Heart left ventricle (tissue), 16 donors: Measurements from ENCODE around the gene CHRNG. TPM values are rescaled to one million over a fixed set of nuclear protein-coding genes. Genes with fewer than 3 reads are reported as not detected.
A peak's percentile ranks its signal among the peaks of the same experiment; 100 is the strongest.

Experiments used
- ATAC-seq, 4 donors: fragments of 200-7000 bp; cut with Tn5 transposase; one replicate each; pipeline ENCODE4 v1.9.1; 2020 to 2022; ENCODE audit warnings: moderate library complexity in 4 of 4, mild to moderate bottlenecking in 3 of 4, moderate number of reproducible peaks in 1 of 4
- DNase-seq, 5 donors: peaks; one replicate each; pipeline ENCODE4 v3.0.0-alpha.2; 2020
- H3K27ac ChIP-seq, 12 donors: fragments of 200-600 bp; sonication (generic) in 4 of 12; one replicate each; pipeline versions ENCODE4 v1.5.0 to v1.8.0; 2016 to 2022; ENCODE audit warnings: mild to moderate bottlenecking in 2 of 12
- H3K27me3 ChIP-seq, 9 donors: fragments of 200-600 bp; sonication (generic) in 2 of 9; one replicate each; pipeline versions ENCODE4 v1.5.1 to v1.8.0; 2016 to 2022; ENCODE audit warnings: mild to moderate bottlenecking in 3 of 9
- H3K36me3 ChIP-seq, 9 donors: fragments of 200-600 bp; sonication (generic) in 2 of 9; one replicate each; pipeline versions ENCODE4 v1.5.0 to v1.8.0; 2018 to 2022; ENCODE audit warnings: mild to moderate bottlenecking in 2 of 9
- H3K4me1 ChIP-seq, 12 donors: fragments of 200-600 bp; sonication (generic) in 4 of 12; one replicate each; pipeline versions ENCODE4 v1.5.0 to v1.8.0; 2016 to 2022; ENCODE audit warnings: mild to moderate bottlenecking in 3 of 12
- H3K4me3 ChIP-seq, 12 donors: fragments of 200-600 bp; sonication (generic) in 4 of 12; one replicate each; pipeline versions ENCODE4 v1.5.0 to v1.8.0; 2017 to 2022; ENCODE audit warnings: mild to moderate bottlenecking in 9 of 12, moderate library complexity in 4 of 12
- H3K9me3 ChIP-seq, 12 donors: fragments of 200-600 bp; sonication (generic) in 4 of 12; one replicate each; pipeline versions ENCODE4 v1.5.0 to v1.8.0; 2016 to 2022; ENCODE audit warnings: mild to moderate bottlenecking in 1 of 12
- POLR2A ChIP-seq, 2 donors: fragments of 450-650 bp; IDR thresholded peaks; one replicate each; pipeline ENCODE4 v1.6.1; 2017; ENCODE audit warnings: antibody characterized with exemption in 2 of 2, mild to moderate bottlenecking in 2 of 2, moderate library complexity in 2 of 2
- WGBS, 4 donors: extraction: QIAGEN DNeasy Blood & Tissue Kit in 2 of 4; methylation state at CpG; one replicate each; pipeline versions ENCODE4 v1.1.5 to v1.1.7; 2013 to 2018; 5-methylcytosine and 5-hydroxymethylcytosine counted together
- intact Hi-C, 10 donors: fragments of 100-400 bp; cut with DNase I; formaldehyde crosslinking; loops; one replicate each; pipeline versions ENCODE4 v1.11.1 to v1.14.2; 2022
- polyA plus RNA-seq, 2 donors: library from polyadenylated mRNA; stranded (reverse); fragments of 200-250 nt; gene quantifications; one replicate each; pipeline ENCODE4 v1.2.3, GENCODE V29; 2013
- total RNA-seq, 9 donors: library from RNA; depleted of rRNA in 2 of 9; stranded (reverse); fragments of >200 nt in 2 of 9; fragmentation: NEBNext Ultra II Directional in 3 of 9; extraction: Animal tissue kit (Norgen Biotek cat#: 25700) in 3 of 9; gene quantifications; one replicate each; pipeline versions ENCODE4 v1.1.0 to v1.2.4, GENCODE V29; 2016 to 2023
- TF ChIP-seq, protein P1 (sequence below), 12 donors: fragments of 200-600 bp; sonication (generic) in 4 of 12; IDR thresholded peaks; one replicate each; pipeline versions ENCODE4 v1.5.0 to v1.8.0; 2018 to 2022; ENCODE audit warnings: antibody characterized with exemption in 12 of 12, mild to moderate bottlenecking in 5 of 12
- donor health status: ischemic (EF 13 %, LVEDD 7.1; RV severe dilation, severe dysfunction).
- donor health status: healthy with polysubstance abuse.
- donor health status: DM: no; HTN: yes; CAD: no.
- donor health status: DM: no; HTN: no; CAD: no.
- donor health status: ischemic (EF 25% LVEDD 6.9; RV normal size, moderate dysfunction).
- donor health status: ischemic (EF 25% LVEDD 5.7; RV mildly dilated, moderate dysfunction).
- donor health status: healthy.
- donor health status: DM: yes; HTN: yes; CAD: no.
- donor health status: ischemic (EF 35%, LVEDD 5.7; RV mildly dilated, moderate dysfunction).
- donor health status: nonischemic (EF 11% LVEDD 7.7; RV severe dilation, severe dysfunction).
- donor health status: DM: yes; HTN: yes; CAD: no.
- donor health status: PGD.
- donor health status: ischemic (EF 29% LVEDD 5.4; RV normal size, mild dysfunction).
- donor health status: nonischemic (EF 23%, LVEDD 6.1; RV moderate dilation, normal function).

CHRNG gene
- total and polyA plus RNA-seq, 11 donors, result not detected

GRCh38 chr2:232508251-232508650 is 31.2 kb upstream of the CHRNG start:
- no peaks in the 10 kb centered on the region for H3K36me3 ChIP-seq
- no peaks in the 10 kb centered on the region for H3K9me3 ChIP-seq
- H3K27me3 ChIP-seq, result peaks cover 0 to 28% (median 4%) of the 10 kb centered on the region in 9 donors
- intact Hi-C loops, result no loop called here
- ATAC-seq (no peak), DNase-seq (no peak)
- no peak overlapping the region for H3K4me3 ChIP-seq
- no peak for TF ChIP-seq POLR2A (IDR thresholded peaks at IDR 0.05)
- TF ChIP-seq, protein P1, sequence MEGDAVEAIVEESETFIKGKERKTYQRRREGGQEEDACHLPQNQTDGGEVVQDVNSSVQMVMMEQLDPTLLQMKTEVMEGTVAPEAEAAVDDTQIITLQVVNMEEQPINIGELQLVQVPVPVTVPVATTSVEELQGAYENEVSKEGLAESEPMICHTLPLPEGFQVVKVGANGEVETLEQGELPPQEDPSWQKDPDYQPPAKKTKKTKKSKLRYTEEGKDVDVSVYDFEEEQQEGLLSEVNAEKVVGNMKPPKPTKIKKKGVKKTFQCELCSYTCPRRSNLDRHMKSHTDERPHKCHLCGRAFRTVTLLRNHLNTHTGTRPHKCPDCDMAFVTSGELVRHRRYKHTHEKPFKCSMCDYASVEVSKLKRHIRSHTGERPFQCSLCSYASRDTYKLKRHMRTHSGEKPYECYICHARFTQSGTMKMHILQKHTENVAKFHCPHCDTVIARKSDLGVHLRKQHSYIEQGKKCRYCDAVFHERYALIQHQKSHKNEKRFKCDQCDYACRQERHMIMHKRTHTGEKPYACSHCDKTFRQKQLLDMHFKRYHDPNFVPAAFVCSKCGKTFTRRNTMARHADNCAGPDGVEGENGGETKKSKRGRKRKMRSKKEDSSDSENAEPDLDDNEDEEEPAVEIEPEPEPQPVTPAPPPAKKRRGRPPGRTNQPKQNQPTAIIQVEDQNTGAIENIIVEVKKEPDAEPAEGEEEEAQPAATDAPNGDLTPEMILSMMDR (IDR thresholded peaks at IDR 0.05), result no peak
- WGBS, 4 donors, result 74 to 83% (median 80%) methylated on average over 6 to 7 of the region's 7 CpGs
- peaks cover 0 to 9% (median 5%) of the 10 kb centered on the region in 12 donors for H3K4me1 ChIP-seq
- no peak overlapping the region for H3K27ac ChIP-seq

DNA sequence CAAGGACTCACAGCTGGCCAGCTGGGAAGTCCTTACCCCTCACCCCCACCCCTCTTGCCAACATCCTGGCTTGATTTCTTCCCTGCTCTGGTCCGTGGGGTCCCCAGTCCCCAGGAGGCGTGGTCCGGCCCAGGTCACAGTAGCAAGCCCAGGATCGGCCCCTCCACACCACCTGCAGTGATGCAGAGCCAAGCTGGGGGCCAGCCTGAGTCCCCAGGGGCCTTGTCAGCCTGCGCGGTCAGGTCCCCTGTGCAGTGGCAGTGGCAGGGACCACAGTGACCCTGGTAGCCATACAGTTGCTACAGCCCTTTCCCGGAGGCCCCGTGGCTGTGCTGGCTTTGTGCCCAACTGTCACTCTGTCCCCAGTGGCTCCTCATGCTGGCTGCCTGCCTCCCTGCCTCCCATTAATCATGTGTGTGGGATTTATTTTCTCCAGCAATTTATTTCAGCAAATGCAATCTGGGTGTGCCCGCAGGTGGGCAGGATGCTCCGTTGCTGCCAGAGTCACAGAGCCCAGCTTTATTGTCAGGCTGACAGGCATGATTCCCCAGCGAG is 28.1 kb upstream of the CHRNG start:
- ATAC-seq (peak in 3 of 4 donors; percentile 56 to 72 (median 62)), DNase-seq (peak in 3 of 5 donors; percentile 26 to 66 (median 60))
- H3K27ac ChIP-seq, result no peak overlapping the region
- peaks cover 0 to 15% (median 0%) of the 10 kb centered on the region in 9 donors for H3K27me3 ChIP-seq
- TF ChIP-seq POLR2A (IDR thresholded peaks at IDR 0.05), result no peak
- TF ChIP-seq, protein P1 (IDR thresholded peaks at IDR 0.05), result no peak
- no peaks in the 10 kb centered on the region for H3K36me3 ChIP-seq
- peaks cover 0 to 3% (median 0%) of the 10 kb centered on the region in 12 donors for H3K4me1 ChIP-seq
- H3K4me3 ChIP-seq, result no peak overlapping the region
- no peaks in the 10 kb centered on the region for H3K9me3 ChIP-seq
- intact Hi-C loops, result no loop called here
- WGBS, 4 donors, result 42 to 58% (median 57%) methylated on average over 10 to 11 of the region's 11 CpGs

GRCh38 chr2:232512602-232513001 is 26.9 kb upstream of the CHRNG start:
- 83 to 90% (median 86%) methylated on average over 9 to 10 of the region's 10 CpGs for WGBS, 4 donors
- H3K4me3 ChIP-seq, result no peak overlapping the region
- H3K9me3 ChIP-seq, result no peaks in the 10 kb centered on the region
- no peak for ATAC-seq
- peaks cover 0 to 15% (median 0%) of the 10 kb centered on the region in 9 donors for H3K27me3 ChIP-seq
- TF ChIP-seq, protein P1 (IDR thresholded peaks at IDR 0.05), result no peak
- TF ChIP-seq POLR2A (IDR thresholded peaks at IDR 0.05), result no peak
- peaks cover 0 to 3% (median 0%) of the 10 kb centered on the region in 12 donors for H3K4me1 ChIP-seq
- intact Hi-C loops, result no loop called here
- no peak overlapping the region for H3K27ac ChIP-seq
- no peak for DNase-seq
- no peaks in the 10 kb centered on the region for H3K36me3 ChIP-seq

GRCh38 chr2:232513353-232513752 is 26.1 kb upstream of the CHRNG start:
- intact Hi-C loops, result no loop called here
- Histone ChIP-seq H3K9me3 (no peaks in the 10 kb centered on the region), H3K27ac (no peak overlapping the region), H3K4me1 (peaks cover 0 to 3% (median 0%) of the 10 kb centered on the region in 12 donors), H3K27me3 (peaks cover 0 to 19% (median 0%) of the 10 kb centered on the region in 9 donors), H3K36me3 (no peaks in the 10 kb centered on the region), H3K4me3 (no peak overlapping the region)
- 82 to 88% (median 84%) methylated on average over 5 of the region's 5 CpGs for WGBS, 4 donors
- TF ChIP-seq, protein P1 (IDR thresholded peaks at IDR 0.05), result no peak
- DNase-seq, result no peak
- no peak for ATAC-seq
